Common myeloid progenitor, CD34-positive (primary cell): ENCODE data around the gene NOS1AP.

ENCODE experiments used
- CTCF ChIA-PET: fragments of 350-600 bp; sonication (Branson Sonifier 250); formaldehyde crosslinking; loops from one replicate; lab custom pipeline; 2021; ENCODE audit warnings: antibody characterized with exemption; lab: Charles Lee
- POLR2A ChIA-PET: fragments of 350-600 bp; sonication (Branson Sonifier 250); formaldehyde crosslinking; loops from one replicate; lab custom pipeline; 2021; ENCODE audit warnings: antibody characterized with exemption; lab: Charles Lee
- DNase-seq, 3 donors: peaks; one replicate each; pipeline versions ENCODE4 v3.0.0 to v3.0.0-alpha.2; 2013
- H3K27ac ChIP-seq, 2 experiments: 1 replicate in 1 of 2; 2 replicates in 1 of 2; pipeline ENCODE4 v1.7.0; 2013; ENCODE audit warnings: inconsistent platforms in 2 of 2, low read length in 2 of 2, mild to moderate bottlenecking in 2 of 2, low read depth in 1 of 2, moderate library complexity in 1 of 2; ENCODE audit not compliant: severe bottlenecking in 2 of 2, insufficient read depth in 1 of 2, poor library complexity in 1 of 2
- H3K27me3 ChIP-seq, 5 experiments: replicated peaks in 2 of 5; 1 replicate in 3 of 5; 2 replicates in 2 of 5; pipeline versions ENCODE4 v1.6.1 to v1.7.0; 2013; ENCODE audit warnings: low read length in 4 of 5, mild to moderate bottlenecking in 2 of 5, moderate library complexity in 2 of 5, inconsistent platforms in 1 of 5; ENCODE audit not compliant: insufficient read depth in 5 of 5, control insufficient read depth in 4 of 5
- H3K36me3 ChIP-seq, 4 experiments: 1 replicate in 2 of 4; 2 replicates in 2 of 4; pipeline versions ENCODE4 v1.6.1 to v1.7.0; 2013; ENCODE audit warnings: low read length in 3 of 4, control low read depth in 1 of 4, mild to moderate bottlenecking in 1 of 4; ENCODE audit not compliant: control insufficient read depth in 4 of 4, insufficient read depth in 4 of 4
- H3K4me1 ChIP-seq, 4 experiments: 1 replicate in 3 of 4; 2 replicates in 1 of 4; pipeline versions ENCODE4 v1.6.1 to v1.7.1; 2013; ENCODE audit warnings: low read length in 3 of 4, mild to moderate bottlenecking in 3 of 4, control low read depth in 1 of 4, inconsistent platforms in 1 of 4, moderate library complexity in 1 of 4; ENCODE audit not compliant: control insufficient read depth in 4 of 4, insufficient read depth in 4 of 4; ENCODE audit errors: control extremely low read depth in 1 of 4
- H3K4me3 ChIP-seq, 7 experiments: 1 replicate in 4 of 7; 2 replicates in 3 of 7; pipeline versions ENCODE4 v1.5.1 to v1.7.0; 2013; ENCODE audit warnings: mild to moderate bottlenecking in 7 of 7, low read length in 6 of 7, moderate library complexity in 6 of 7, inconsistent platforms in 2 of 7, low read depth in 2 of 7, control low read depth in 1 of 7; ENCODE audit not compliant: insufficient read depth in 4 of 7, control insufficient read depth in 1 of 7; ENCODE audit errors: extremely low read depth in 1 of 7
- H3K9me3 ChIP-seq, 5 experiments: 1 replicate in 4 of 5; 2 replicates in 1 of 5; pipeline versions ENCODE4 v1.6.1 to v1.7.1; 2013; ENCODE audit warnings: low read length in 4 of 5, mild to moderate bottlenecking in 2 of 5, inconsistent platforms in 1 of 5, low read depth in 1 of 5, moderate library complexity in 1 of 5; ENCODE audit not compliant: control insufficient read depth in 4 of 5, insufficient read depth in 2 of 5; ENCODE audit errors: control extremely low read depth in 1 of 5
- WGBS: methylation state at CpG from one replicate; pipeline ENCODE4 v1.1.5; 2013; ENCODE audit not compliant: insufficient coverage; 5-methylcytosine and 5-hydroxymethylcytosine counted together

The NOS1AP gene

GRCh38 chr1:162074276-162075005, 5.0 kb downstream of the NOS1AP start:
- Histone ChIP-seq H3K36me3 (no peaks in the 10 kb centered on the region), H3K27me3 (peaks cover 7 to 50% (median 13%) of the 10 kb centered on the region in 5 experiments), H3K4me3 (no peak overlapping the region), H3K9me3 (no peaks in the 10 kb centered on the region), H3K4me1 (peaks cover 0 to 12% (median 11%) of the 10 kb centered on the region in 4 experiments), H3K27ac (no peak overlapping the region)
- ChIA-PET CTCF (no interaction called here), POLR2A (no interaction called here)
- 89% methylated on average over 3 of the region's 4 CpGs for WGBS
- no peak for DNase-seq

GRCh38 chr1:162075862-162076261, 6.4 kb downstream of the NOS1AP start:
- Histone ChIP-seq H3K4me3 (no peak overlapping the region), H3K4me1 (peaks cover 0 to under 1% (median under 1%) of the 10 kb centered on the region in 4 experiments), H3K27ac (no peak overlapping the region), H3K36me3 (no peaks in the 10 kb centered on the region), H3K9me3 (no peaks in the 10 kb centered on the region), H3K27me3 (peaks cover 4 to 36% (median 11%) of the 10 kb centered on the region in 5 experiments)
- ChIA-PET POLR2A (no interaction called here), CTCF (interaction anchor here (1.3 kb wide), 1 partner anchor 13 kb away, joined by 3 read pairs; no protein-coding TSS in a partner anchor)
- 98% methylated on average over 3 of the region's 3 CpGs for WGBS
- no peak for DNase-seq

GRCh38 chr1:162077648-162078299, 8.3 kb downstream of the NOS1AP start:
- Histone ChIP-seq H3K4me1 (no peaks in the 10 kb centered on the region), H3K36me3 (no peaks in the 10 kb centered on the region), H3K27me3 (peaks cover 0 to 19% (median 2%) of the 10 kb centered on the region in 5 experiments), H3K4me3 (no peak overlapping the region), H3K27ac (no peak overlapping the region), H3K9me3 (no peaks in the 10 kb centered on the region)
- CTCF ChIA-PET = no interaction called here
- no peak for DNase-seq
- 100% methylated on average over 1 of the region's 1 CpG for WGBS
- POLR2A ChIA-PET = interaction anchor here (0.7 kb wide), 1 partner anchor 13 kb away, joined by 4 read pairs; no protein-coding TSS in a partner anchor

DNA sequence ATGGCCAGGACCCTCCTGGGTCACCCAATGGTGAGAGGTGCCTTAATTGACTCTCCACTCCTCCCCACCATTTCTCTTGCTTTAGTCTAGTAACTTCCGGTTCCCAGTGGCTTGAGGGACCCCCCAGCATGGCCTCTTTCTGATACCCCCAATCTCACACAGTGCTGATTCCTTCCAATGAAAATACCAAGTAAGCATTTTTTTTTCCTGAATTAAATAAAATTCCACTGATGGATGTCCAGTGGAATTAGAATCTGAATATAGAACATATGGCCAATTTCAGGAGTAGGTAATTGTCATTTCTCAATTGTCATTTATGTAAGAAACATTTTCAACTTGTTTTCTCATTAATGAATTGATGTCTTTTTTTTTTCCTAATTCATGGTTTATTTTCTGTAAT, 9.5 kb downstream of the NOS1AP start:
- DNase-seq = no peak
- peaks cover 0 to 9% (median 0%) of the 10 kb centered on the region in 5 experiments for H3K27me3 ChIP-seq
- H3K36me3 ChIP-seq = no peaks in the 10 kb centered on the region
- ChIA-PET POLR2A (no interaction called here), CTCF (no interaction called here)
- WGBS = no CpG with 5 or more reads among the region's 1 CpG
- no peak overlapping the region for H3K4me3 ChIP-seq
- peaks cover 0 to 6% (median 0%) of the 10 kb centered on the region in 5 experiments for H3K9me3 ChIP-seq
- H3K27ac ChIP-seq = no peak overlapping the region
- no peaks in the 10 kb centered on the region for H3K4me1 ChIP-seq

- H3K27ac ChIP-seq = no peak overlapping the region
- H3K4me1 ChIP-seq = no peaks in the 10 kb centered on the region
- POLR2A ChIA-PET = interaction anchor here (0.7 kb wide), 1 partner anchor 36 kb away, joined by 3 read pairs; no protein-coding TSS in a partner anchor
- H3K36me3 ChIP-seq = no peaks in the 10 kb centered on the region
- peaks cover 0 to 5% (median 0%) of the 10 kb centered on the region in 5 experiments for H3K27me3 ChIP-seq
- no peak overlapping the region for H3K4me3 ChIP-seq
- CTCF ChIA-PET = no interaction called here
- no peak for DNase-seq
- peaks cover 0 to 6% (median 0%) of the 10 kb centered on the region in 5 experiments for H3K9me3 ChIP-seq
- no CpG with 5 or more reads among the region's 2 CpGs for WGBS
These were observed 11.1 kb downstream of the NOS1AP start for GRCh38 chr1:162080472-162081015.

DNA sequence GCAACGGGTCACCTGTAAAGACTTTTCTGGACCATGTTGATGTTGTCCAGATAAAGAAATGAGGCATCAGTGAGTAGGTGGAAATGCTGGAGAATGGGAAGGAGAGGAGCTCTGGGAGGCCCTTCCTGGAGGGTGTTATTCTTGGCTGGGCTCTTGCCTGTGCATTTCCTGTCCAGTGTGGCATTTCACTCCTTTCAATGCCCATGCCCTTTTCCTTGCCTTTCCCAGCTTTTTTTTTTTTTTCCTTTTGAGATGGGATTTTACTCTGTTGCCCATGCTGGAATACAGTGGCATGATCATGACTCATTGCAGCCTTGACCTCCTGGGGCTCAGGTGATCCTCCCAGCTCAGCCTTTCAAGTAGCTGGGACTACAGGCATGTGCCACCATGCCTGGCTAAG, 11.8 kb downstream of the NOS1AP start:
- POLR2A ChIA-PET = interaction anchor here (0.7 kb wide), 1 partner anchor 35 kb away, joined by 3 read pairs; no protein-coding TSS in a partner anchor
- H3K9me3 ChIP-seq = peaks cover 0 to 6% (median 0%) of the 10 kb centered on the region in 5 experiments
- no peaks in the 10 kb centered on the region for H3K36me3 ChIP-seq
- WGBS = 100% methylated on average over 1 of the region's 1 CpG
- no peaks in the 10 kb centered on the region for H3K4me1 ChIP-seq
- H3K4me3 ChIP-seq = no peak overlapping the region
- H3K27ac ChIP-seq = no peak overlapping the region
- H3K27me3 ChIP-seq = no peaks in the 10 kb centered on the region
- DNase-seq = no peak
- CTCF ChIA-PET = interaction anchor here (0.6 kb wide), 1 partner anchor 71 kb away, joined by 3 read pairs; no protein-coding TSS in a partner anchor
